MM.1S (cell line): ENCODE results near the gene SLC26A8.

Source experiments
- CTCF ChIP-seq: fragments of 300-600 bp; sonication (generic); IDR thresholded peaks from 2 replicates; pipeline ENCODE4 v1.5.1; 2016; ENCODE audit warnings: antibody characterized with exemption, low read length, mixed read lengths
- EZH2phosphoT487 ChIP-seq: fragments of 300-600 bp; sonication (generic); IDR thresholded peaks from 2 replicates; pipeline ENCODE4 v1.6.1; 2018; ENCODE audit warnings: antibody characterized with exemption, low read length

DNA sequence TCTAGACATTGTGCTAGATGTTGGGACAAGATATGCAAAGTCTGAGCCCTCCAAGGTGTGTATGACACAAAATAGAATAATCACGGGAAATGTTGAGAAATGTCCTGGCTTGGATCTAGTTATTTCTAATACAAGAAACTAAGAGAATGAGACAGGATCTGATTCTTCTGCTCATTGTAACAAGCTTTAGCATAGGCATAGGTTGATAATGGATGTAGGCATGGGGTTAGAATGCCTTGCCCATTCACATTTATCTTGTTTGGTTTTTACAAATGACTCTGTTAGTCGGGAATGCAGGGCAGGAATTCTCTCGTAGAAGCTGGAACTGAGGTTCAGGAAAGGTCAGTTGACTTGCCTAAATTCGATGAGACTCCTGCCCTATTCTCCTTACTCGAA is 1.5 kb upstream of the SLC26A8 start:
- TF ChIP-seq CTCF (no peak), EZH2phosphoT487 (no peak)
